Panc1 (cell line): ENCODE measurements around the gene NELL2. TPM values are rescaled to one million over a fixed set of nuclear protein-coding genes. Genes with fewer than 3 reads are reported as not detected.

Experiments
- ATAC-seq: fragments of 200-7000 bp; cut with Tn5 transposase; 2 replicates; pipeline ENCODE4 v1.9.1; 2020; ENCODE audit warnings: mild to moderate bottlenecking, moderate library complexity
- BruUV-seq: library from RNA; stranded (reverse); fragments of 400-500 nt; replicated peaks from 2 replicates; lab custom pipeline; 2021; lab: Mats Ljungman, UMichigan
- CTCF ChIA-PET: fragments of 300-600 bp; sonication (Branson Sonifier 250); formaldehyde crosslinking; loops from one replicate; lab custom pipeline; 2022; ENCODE audit warnings: antibody characterized with exemption; lab: Charles Lee
- POLR2A ChIA-PET: fragments of 300-600 bp; sonication (Branson Sonifier 250); formaldehyde crosslinking; loops from one replicate; lab custom pipeline; 2022; ENCODE audit warnings: antibody characterized with exemption; lab: Charles Lee
- DNase-seq: peaks from one replicate; pipeline ENCODE4 v3.0.0-alpha.2; 2010; ENCODE audit warnings: low read depth, low spot score
- H3K27ac ChIP-seq: 2 replicates; pipeline ENCODE4 v1.5.1; 2011; ENCODE audit warnings: mild to moderate bottlenecking, low read length, inconsistent platforms
- H3K27me3 ChIP-seq: fragments of 200-500 bp; sonication (Bioruptor generic); 2 replicates; pipeline ENCODE4 v1.6.0; 2014; ENCODE audit warnings: low read length, inconsistent platforms; ENCODE audit not compliant: control insufficient read depth, insufficient read depth
- H3K36me3 ChIP-seq: fragments of 200-500 bp; sonication (Bioruptor generic); 2 replicates; pipeline ENCODE4 v1.5.1; 2014; ENCODE audit warnings: inconsistent platforms, mild to moderate bottlenecking, low read length, moderate library complexity; ENCODE audit not compliant: control insufficient read depth, insufficient read depth
- H3K4me1 ChIP-seq: 2 replicates; pipeline ENCODE4 v1.5.1; 2011; ENCODE audit warnings: inconsistent platforms, mild to moderate bottlenecking, low read length, moderate library complexity; ENCODE audit not compliant: control insufficient read depth, insufficient read depth
- H3K4me3 ChIP-seq, 2 experiments: 2 replicates each; pipeline ENCODE4 v1.5.1; 2011 to 2012; ENCODE audit warnings: low read depth in 2 of 2, low read length in 2 of 2, mild to moderate bottlenecking in 2 of 2, inconsistent platforms in 1 of 2, moderate library complexity in 1 of 2
- H3K9me3 ChIP-seq: fragments of 200-500 bp; sonication (Bioruptor generic); 2 replicates; pipeline ENCODE4 v1.5.1; 2014; ENCODE audit warnings: low read depth, mild to moderate bottlenecking, inconsistent platforms, low read length, moderate library complexity; ENCODE audit not compliant: control insufficient read depth, insufficient read depth
- POLR2AphosphoS5 ChIP-seq: IDR thresholded peaks from 2 replicates; pipeline ENCODE4 v1.6.1; 2012; ENCODE audit warnings: mild to moderate bottlenecking, low read depth, low read length, moderate library complexity
- REST ChIP-seq, 2 experiments: IDR thresholded peaks; 2 replicates each; pipeline ENCODE4 v1.6.1; 2011 to 2012; ENCODE audit warnings: low read depth in 2 of 2, control low read depth in 1 of 2, low read length in 1 of 2, mild to moderate bottlenecking in 1 of 2, moderate library complexity in 1 of 2; ENCODE audit not compliant: insufficient read depth in 1 of 2
- SIN3A ChIP-seq: IDR thresholded peaks from 2 replicates; pipeline ENCODE4 v1.6.1; 2012; ENCODE audit warnings: low read depth, mild to moderate bottlenecking, low read length, moderate library complexity, borderline replicate concordance; ENCODE audit not compliant: insufficient read depth
- TCF7L2 ChIP-seq: IDR thresholded peaks from 2 replicates; pipeline ENCODE4 v1.6.1; 2011; ENCODE audit warnings: mild to moderate bottlenecking, low read depth, low read length, inconsistent platforms
- in situ Hi-C: cut with HindIII; loops from 2 replicates; pipeline ENCODE4 v1.10.0; 2016; ENCODE audit warnings: low sequenced_read_pairs, low pct_unique_long_range_greater_than_20kb
- intact Hi-C: fragments of 100-400 bp; cut with micrococcal nuclease; formaldehyde crosslinking; loops from one replicate; pipeline ENCODE4 v1.10.0; 2022; ENCODE audit not compliant: unreplicated experiment
- total RNA-seq: library from RNA; stranded (reverse); gene quantifications from one replicate; pipeline ENCODE4 v1.2.1, GENCODE V29; 2021; ENCODE audit not compliant: unreplicated experiment
- TF ChIP-seq, protein P1 (sequence below): fragments of 450-650 bp; IDR thresholded peaks from 2 replicates; pipeline ENCODE4 v1.5.1; 2017; ENCODE audit warnings: mild to moderate bottlenecking

The NELL2 gene
- total RNA-seq, 1 experiment from 2014 or later, result 0.28 TPM

DNA sequence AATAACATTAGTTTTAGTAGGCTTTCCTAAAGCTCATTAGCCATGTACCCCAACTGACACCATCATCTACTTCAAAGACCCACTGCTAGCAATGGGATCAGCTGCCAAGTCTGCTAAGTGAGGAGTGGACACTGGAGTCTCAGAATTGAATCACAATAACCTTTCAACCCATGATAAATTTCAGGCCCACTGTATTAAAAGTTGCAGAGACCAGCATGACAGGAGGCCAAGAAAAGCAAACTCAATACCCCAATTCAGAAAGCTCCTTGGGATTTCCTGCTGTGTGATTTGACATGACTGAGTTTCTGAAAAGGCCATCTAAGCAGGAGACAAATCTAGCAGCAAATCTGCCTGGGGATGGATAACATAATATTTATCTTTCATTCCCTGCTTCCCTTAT lies 320.7 kb downstream of the NELL2 start:
- Histone ChIP-seq H3K27ac (no peak overlapping the region), H3K4me1 (no peaks in the 10 kb centered on the region), H3K9me3 (no peaks in the 10 kb centered on the region), H3K36me3 (no peaks in the 10 kb centered on the region), H3K4me3 (no peak overlapping the region), H3K27me3 (no peaks in the 10 kb centered on the region)
- ChIA-PET CTCF (no interaction called here), POLR2A (no interaction called here)
- in situ Hi-C loops (no loop called here), intact Hi-C loops (no loop called here)
- TF ChIP-seq, protein P1, sequence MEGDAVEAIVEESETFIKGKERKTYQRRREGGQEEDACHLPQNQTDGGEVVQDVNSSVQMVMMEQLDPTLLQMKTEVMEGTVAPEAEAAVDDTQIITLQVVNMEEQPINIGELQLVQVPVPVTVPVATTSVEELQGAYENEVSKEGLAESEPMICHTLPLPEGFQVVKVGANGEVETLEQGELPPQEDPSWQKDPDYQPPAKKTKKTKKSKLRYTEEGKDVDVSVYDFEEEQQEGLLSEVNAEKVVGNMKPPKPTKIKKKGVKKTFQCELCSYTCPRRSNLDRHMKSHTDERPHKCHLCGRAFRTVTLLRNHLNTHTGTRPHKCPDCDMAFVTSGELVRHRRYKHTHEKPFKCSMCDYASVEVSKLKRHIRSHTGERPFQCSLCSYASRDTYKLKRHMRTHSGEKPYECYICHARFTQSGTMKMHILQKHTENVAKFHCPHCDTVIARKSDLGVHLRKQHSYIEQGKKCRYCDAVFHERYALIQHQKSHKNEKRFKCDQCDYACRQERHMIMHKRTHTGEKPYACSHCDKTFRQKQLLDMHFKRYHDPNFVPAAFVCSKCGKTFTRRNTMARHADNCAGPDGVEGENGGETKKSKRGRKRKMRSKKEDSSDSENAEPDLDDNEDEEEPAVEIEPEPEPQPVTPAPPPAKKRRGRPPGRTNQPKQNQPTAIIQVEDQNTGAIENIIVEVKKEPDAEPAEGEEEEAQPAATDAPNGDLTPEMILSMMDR, result no peak
- TF ChIP-seq REST (IDR thresholded peaks at IDR 0.05; ENCODE audit: insufficient read depth in 1 of 2, low read depth in 2 of 2, low read length in 1 of 2) (no peak), SIN3A (no peak), TCF7L2 (no peak), POLR2AphosphoS5 (no peak)
- no peak for DNase-seq
- no peak for ATAC-seq
- BruUV-seq, result no TSS peak

- ChIA-PET POLR2A (no interaction called here), CTCF (no interaction called here)
- TF ChIP-seq, protein P1, result no peak
- DNase-seq (no peak), ATAC-seq (no peak)
- Histone ChIP-seq H3K27me3 (no peaks in the 10 kb centered on the region), H3K27ac (no peak overlapping the region), H3K36me3 (no peaks in the 10 kb centered on the region), H3K4me3 (no peak overlapping the region), H3K4me1 (no peaks in the 10 kb centered on the region), H3K9me3 (no peaks in the 10 kb centered on the region)
- BruUV-seq, result no TSS peak
- intact Hi-C loops, result no loop called here
- in situ Hi-C loops, result no loop called here
Observed at GRCh38 chr12:44551631-44552030, 324.5 kb downstream of the NELL2 start.

DNA sequence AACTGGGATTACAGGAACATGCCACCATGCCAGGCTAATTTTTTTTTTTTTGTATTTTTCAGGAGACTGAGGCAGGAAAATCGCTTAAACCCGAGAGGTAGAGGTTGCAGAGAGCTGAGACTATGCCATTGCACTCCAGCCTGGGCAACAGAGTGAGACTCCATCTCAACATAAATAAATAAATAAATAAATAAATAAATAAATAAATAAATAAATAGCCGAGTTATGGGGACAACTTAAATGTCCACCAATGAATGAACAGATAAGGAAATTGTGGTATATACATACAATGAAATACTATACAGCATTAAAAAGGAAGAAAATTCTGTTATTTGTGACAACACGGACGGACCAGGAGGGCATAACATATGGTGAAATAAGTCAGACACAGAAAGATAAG lies 325.7 kb downstream of the NELL2 start:
- ChIA-PET CTCF (no interaction called here), POLR2A (no interaction called here)
- no peak overlapping the region for H3K27ac ChIP-seq
- H3K4me3 ChIP-seq, result no peak overlapping the region
- H3K4me1 ChIP-seq, result no peaks in the 10 kb centered on the region
- no peaks in the 10 kb centered on the region for H3K9me3 ChIP-seq
- no peak for TF ChIP-seq SIN3A
- no peak for DNase-seq
- intact Hi-C loops, result no loop called here
- no peaks in the 10 kb centered on the region for H3K36me3 ChIP-seq
- BruUV-seq, result no TSS peak
- in situ Hi-C loops, result no loop called here
- ATAC-seq, result no peak
- H3K27me3 ChIP-seq, result no peaks in the 10 kb centered on the region
